Transverse colon (tissue), 4 donors: ENCODE results near the gene OR7A5. TPM values are rescaled to one million over a fixed set of nuclear protein-coding genes. Genes with fewer than 3 reads are reported as not detected.

Experiments
- DNase-seq: peaks from one replicate; pipeline ENCODE4 v3.0.0-alpha.2; 2019
- H3K27ac ChIP-seq, 4 donors: fragments of 200-600 bp; sonication (generic); 2 replicates each; pipeline ENCODE4 v1.5.1; 2016 to 2018; ENCODE audit warnings: inconsistent platforms in 4 of 4
- H3K27me3 ChIP-seq: fragments of 200-600 bp; sonication (generic); 2 replicates; pipeline ENCODE4 v1.5.1; 2017; ENCODE audit warnings: inconsistent platforms
- H3K36me3 ChIP-seq, 4 donors: fragments of 200-600 bp; sonication (generic); 2 replicates each; pipeline ENCODE4 v1.5.1; 2017 to 2019; ENCODE audit warnings: inconsistent platforms in 4 of 4
- H3K4me1 ChIP-seq, 4 donors: fragments of 200-600 bp; sonication (generic); 2 replicates each; pipeline ENCODE4 v1.5.1; 2017 to 2020; ENCODE audit warnings: inconsistent platforms in 4 of 4
- H3K4me3 ChIP-seq, 4 donors: fragments of 200-600 bp; sonication (generic); 1 replicate in 1 of 4; 2 replicates in 3 of 4; pipeline versions ENCODE4 v1.5.1 to v1.6.1; 2017 to 2019; ENCODE audit warnings: inconsistent platforms in 4 of 4
- H3K9me3 ChIP-seq, 2 donors: fragments of 200-600 bp; sonication (generic); 2 replicates each; pipeline ENCODE4 v1.5.1; 2017 to 2019; ENCODE audit warnings: inconsistent platforms in 2 of 2
- CTCF ChIP-seq, 5 experiments: fragments of 200-600 bp in 3 of 5; fragments of 450-650 bp in 2 of 5; sonication (generic) in 3 of 5; IDR thresholded peaks; 1 replicate in 2 of 5; 2 replicates in 3 of 5; pipeline ENCODE4 v1.5.1; 2016 to 2017; ENCODE audit warnings: antibody characterized with exemption in 5 of 5, inconsistent platforms in 3 of 5, mild to moderate bottlenecking in 2 of 5, moderate library complexity in 1 of 5
- EP300 ChIP-seq: sonication (generic); formaldehyde crosslinking; IDR thresholded peaks from one replicate; pipeline ENCODE4 v1.6.1; 2017; ENCODE audit warnings: antibody characterized with exemption, low read depth
- POLR2A ChIP-seq: fragments of 450-650 bp; IDR thresholded peaks from one replicate; pipeline ENCODE4 v1.6.1; 2016; ENCODE audit warnings: antibody characterized with exemption, mild to moderate bottlenecking, moderate library complexity
- POLR2AphosphoS5 ChIP-seq, 3 donors: sonication (generic); formaldehyde crosslinking; IDR thresholded peaks; one replicate each; pipeline ENCODE4 v1.6.1; 2016; ENCODE audit warnings: antibody characterized with exemption in 3 of 3
- WGBS, 2 donors: methylation state at CpG; one replicate each; pipeline ENCODE4 v1.1.5; 2018; ENCODE audit warnings: low coverage in 1 of 2; 5-methylcytosine and 5-hydroxymethylcytosine counted together
- in situ Hi-C, 4 donors: fragments of 200-750 bp; cut with MboI; loops; one replicate each; pipeline versions ENCODE4 v1.15.0 to v1.15.1; 2017; ENCODE audit warnings: low sequenced_read_pairs in 3 of 4, low pct_ligation_motif_present in 1 of 4, low pct_unique_long_range_greater_than_20kb in 1 of 4
- intact Hi-C: fragments of 100-400 bp; cut with DNase I; formaldehyde crosslinking; loops from one replicate; pipeline ENCODE4 v1.15.1; 2023; ENCODE audit warnings: low total_unique reads
- total RNA-seq, 4 donors: library from RNA; depleted of rRNA; stranded (reverse); fragments of >200 nt; gene quantifications; one replicate each; pipeline ENCODE4 v1.1.0, GENCODE V29; 2016

Gene OR7A5
- total RNA-seq, 4 donors from 2014 or later = not detected

DNA sequence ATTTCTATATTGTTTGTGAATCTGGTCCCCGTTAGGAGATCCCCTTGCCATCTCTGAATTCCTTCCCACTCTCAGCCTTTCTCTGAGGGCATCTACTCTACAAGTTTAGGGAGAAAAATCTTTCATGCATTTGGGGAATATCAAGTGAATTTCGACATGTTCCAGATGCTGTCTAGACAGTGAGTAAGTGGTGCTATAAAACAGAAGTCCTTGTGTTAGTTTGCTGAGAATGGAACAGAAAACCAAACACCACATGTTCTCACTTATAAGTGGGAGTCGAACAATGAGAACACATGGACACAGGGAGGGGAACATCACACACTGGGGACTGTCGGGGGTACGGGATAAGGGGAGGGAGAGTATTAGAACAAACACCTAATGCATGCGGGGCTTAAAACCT is 8.6 kb upstream of the OR7A5 start:
- no peaks in the 10 kb centered on the region for H3K4me1 ChIP-seq
- peaks cover 10% of the 10 kb centered on the region for H3K27me3 ChIP-seq
- no peak overlapping the region for H3K4me3 ChIP-seq
- H3K27ac ChIP-seq = no peak overlapping the region
- intact Hi-C loops (no loop called here), in situ Hi-C loops (no loop called here)
- 35 to 56% methylated on average over 3 to 6 of the region's 6 CpGs for WGBS, 2 donors
- no peaks in the 10 kb centered on the region for H3K36me3 ChIP-seq
- TF ChIP-seq POLR2AphosphoS5 (IDR thresholded peaks at IDR 0.05) = no peak
- no peak for TF ChIP-seq EP300
- no peak for TF ChIP-seq POLR2A
- TF ChIP-seq CTCF (IDR thresholded peaks at IDR 0.05) = no peak
- H3K9me3 ChIP-seq = no peaks in the 10 kb centered on the region
- DNase-seq = no peak

DNA sequence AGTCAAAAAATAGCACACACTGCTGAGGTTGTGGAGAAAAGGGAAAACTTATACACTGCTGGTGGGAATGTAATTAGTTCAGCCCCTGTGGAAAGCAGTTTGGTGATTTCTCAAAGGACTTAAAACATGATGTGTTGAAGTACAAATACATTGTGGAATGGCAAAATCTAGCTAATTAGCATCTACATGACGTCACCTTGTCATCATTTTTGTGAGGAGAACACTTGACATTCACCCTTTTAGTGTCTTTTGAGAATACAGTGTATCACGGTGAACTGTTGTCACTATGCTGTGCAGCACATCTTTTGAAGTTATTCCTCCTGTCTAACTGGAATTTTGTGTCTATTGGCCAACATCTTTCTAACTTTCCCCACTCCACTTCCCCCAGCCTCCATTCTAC is 8.2 kb upstream of the OR7A5 start:
- Histone ChIP-seq H3K36me3 (no peaks in the 10 kb centered on the region), H3K9me3 (no peaks in the 10 kb centered on the region), H3K27me3 (peaks cover 10% of the 10 kb centered on the region), H3K4me3 (no peak overlapping the region), H3K27ac (no peak overlapping the region), H3K4me1 (no peaks in the 10 kb centered on the region)
- WGBS, 2 donors = 43% methylated on average over 2 of the region's 2 CpGs; no CpG with 5 or more reads in 1 of the 2 donors
- DNase-seq = no peak
- no peak for TF ChIP-seq POLR2AphosphoS5 (IDR thresholded peaks at IDR 0.05)
- in situ Hi-C loops = no loop called here
- intact Hi-C loops = no loop called here

DNA sequence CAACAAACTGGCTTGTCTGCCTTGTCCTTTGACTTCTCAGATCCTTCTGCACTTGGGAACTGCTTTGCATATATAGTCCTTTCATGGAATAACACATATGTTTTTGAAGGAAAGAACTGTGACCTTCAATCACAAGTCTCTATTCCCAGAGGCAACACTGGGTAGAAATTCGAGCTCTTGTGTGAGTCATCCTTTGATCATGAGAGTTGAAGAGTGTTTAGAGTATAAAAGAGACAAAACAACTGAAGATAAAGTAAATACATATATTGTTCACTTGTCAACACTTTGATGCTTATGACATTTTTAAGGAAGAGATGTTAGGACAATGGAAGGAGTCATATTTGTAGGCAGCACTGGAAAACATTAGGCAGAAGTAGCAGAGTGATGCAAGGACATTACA is 5.2 kb upstream of the OR7A5 start:
- Histone ChIP-seq H3K4me3 (no peak overlapping the region), H3K4me1 (no peaks in the 10 kb centered on the region), H3K27ac (no peak overlapping the region), H3K27me3 (peaks cover 6% of the 10 kb centered on the region), H3K36me3 (no peaks in the 10 kb centered on the region), H3K9me3 (no peaks in the 10 kb centered on the region)
- no peak for DNase-seq
- no peak for TF ChIP-seq POLR2A
- no peak for TF ChIP-seq CTCF (IDR thresholded peaks at IDR 0.05)
- TF ChIP-seq EP300 = no peak
- TF ChIP-seq POLR2AphosphoS5 (IDR thresholded peaks at IDR 0.05) = no peak
- in situ Hi-C loops = no loop called here
- intact Hi-C loops = no loop called here
- WGBS, 2 donors = 29 to 36% methylated on average over 1 of the region's 1 CpG

DNA sequence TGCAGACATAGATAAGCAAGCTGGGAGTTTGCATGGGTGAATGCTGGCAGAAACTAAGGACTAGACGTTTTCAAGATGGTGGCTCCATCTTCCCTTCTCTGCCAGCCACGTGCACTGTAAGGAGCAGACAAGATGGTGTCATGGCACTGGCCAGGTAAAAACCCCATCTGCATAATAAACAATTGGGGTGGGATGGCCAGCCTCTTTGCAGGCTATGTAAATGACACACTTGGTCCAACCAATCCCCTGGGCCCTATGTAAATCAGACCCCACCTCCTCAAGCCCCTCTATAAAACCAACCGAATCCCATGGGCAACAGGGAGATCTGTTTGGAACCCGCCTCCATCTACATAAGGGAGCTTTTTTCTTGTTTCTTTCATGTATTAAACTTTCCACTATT is 2.4 kb upstream of the OR7A5 start:
- H3K4me1 ChIP-seq = no peaks in the 10 kb centered on the region
- H3K36me3 ChIP-seq = no peaks in the 10 kb centered on the region
- no peaks in the 10 kb centered on the region for H3K27me3 ChIP-seq
- no peak overlapping the region for H3K4me3 ChIP-seq
- TF ChIP-seq POLR2AphosphoS5 (IDR thresholded peaks at IDR 0.05) (no peak), CTCF (IDR thresholded peaks at IDR 0.05) (no peak), EP300 (no peak), POLR2A (no peak)
- intact Hi-C loops = no loop called here
- 65% methylated on average over 4 of the region's 4 CpGs; no CpG with 5 or more reads in 1 of the 2 donors for WGBS, 2 donors
- no peak overlapping the region for H3K27ac ChIP-seq
- H3K9me3 ChIP-seq = no peaks in the 10 kb centered on the region
- in situ Hi-C loops = no loop called here
- no peak for DNase-seq

DNA sequence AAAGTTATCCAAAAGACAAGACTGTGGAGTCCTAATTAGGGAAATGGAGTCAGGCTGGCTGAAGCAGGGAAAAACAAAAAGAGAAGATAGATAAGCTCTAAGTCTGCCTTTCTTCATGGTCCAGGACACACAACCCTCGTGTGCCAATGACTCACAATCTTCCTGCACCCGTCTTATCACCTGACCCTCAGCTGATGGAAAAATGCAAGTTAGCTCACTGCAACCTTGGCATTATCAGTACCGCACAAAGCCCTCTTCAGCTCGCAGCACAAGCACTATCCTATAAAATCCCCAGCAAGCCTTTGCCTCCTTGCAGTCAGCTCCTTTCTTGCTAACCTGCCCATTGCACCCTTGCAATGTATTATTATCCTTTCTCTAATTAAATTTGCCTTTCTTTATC is 4.3 kb downstream of the OR7A5 start:
- in situ Hi-C loops (no loop called here), intact Hi-C loops (no loop called here)
- Histone ChIP-seq H3K36me3 (no peaks in the 10 kb centered on the region), H3K4me3 (no peak overlapping the region), H3K27ac (no peak overlapping the region), H3K9me3 (no peaks in the 10 kb centered on the region), H3K27me3 (peaks cover 3% of the 10 kb centered on the region), H3K4me1 (no peaks in the 10 kb centered on the region)
- no peak for DNase-seq
- TF ChIP-seq EP300 = no peak
- no peak for TF ChIP-seq POLR2AphosphoS5 (IDR thresholded peaks at IDR 0.05)
- TF ChIP-seq CTCF (IDR thresholded peaks at IDR 0.05) = no peak
- no peak for TF ChIP-seq POLR2A
- 54 to 60% methylated on average over 4 of the region's 4 CpGs for whole genome bisulfite sequencing, 2 donors
